Measurements from ENCODE around the gene DCN. TPM values are rescaled to one million over a fixed set of nuclear protein-coding genes. Genes with fewer than 3 reads are reported as not detected.

Gene DCN
- total RNA-seq, 1 donor from 2014 or later: 41.6 TPM

DNA sequence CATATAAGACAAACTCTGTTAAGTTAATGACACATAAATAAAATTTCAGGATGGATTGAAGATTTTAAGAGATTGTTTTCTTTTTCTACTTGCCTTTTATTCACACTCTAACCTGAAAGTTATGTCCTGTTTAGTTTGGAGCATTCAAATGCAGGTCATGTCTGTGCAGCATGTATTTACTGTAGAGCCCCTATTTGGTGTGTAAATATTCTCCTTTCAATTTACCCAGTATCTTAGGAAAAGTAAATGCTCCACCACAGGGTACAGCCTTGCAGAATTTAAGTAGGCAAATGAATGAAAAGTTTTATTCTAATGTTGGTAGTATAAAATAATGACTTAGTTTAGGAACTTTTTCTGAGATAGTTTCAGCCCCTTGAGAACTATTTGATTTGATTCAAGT lies 6.2 kb upstream of the DCN start:
- DNase-seq (ENCODE audit: low spot score in 2 of 2): no peak
- FAIRE-seq: no peak

DNA sequence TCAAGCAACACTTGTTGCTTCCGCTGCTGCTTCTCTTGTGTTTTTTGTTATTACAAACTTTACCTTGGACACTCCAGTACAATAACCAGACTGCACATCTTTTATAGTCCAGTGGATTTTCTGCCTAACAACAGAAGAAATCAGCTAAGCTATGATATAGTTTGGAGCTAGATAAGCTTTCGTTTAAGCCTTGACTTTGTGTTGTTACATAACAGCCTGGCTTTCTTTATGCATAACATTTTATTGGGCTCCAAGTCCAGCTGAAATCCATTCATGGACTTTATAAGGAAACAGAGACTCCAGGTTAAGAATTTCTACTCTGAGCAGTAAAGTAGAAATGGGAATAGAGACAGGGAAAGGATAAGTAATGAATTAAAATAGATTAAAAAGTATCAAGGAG lies 3.5 kb upstream of the DCN start:
- DNase-seq (ENCODE audit: low spot score in 2 of 2) (no peak), FAIRE-seq (no peak)

DNA sequence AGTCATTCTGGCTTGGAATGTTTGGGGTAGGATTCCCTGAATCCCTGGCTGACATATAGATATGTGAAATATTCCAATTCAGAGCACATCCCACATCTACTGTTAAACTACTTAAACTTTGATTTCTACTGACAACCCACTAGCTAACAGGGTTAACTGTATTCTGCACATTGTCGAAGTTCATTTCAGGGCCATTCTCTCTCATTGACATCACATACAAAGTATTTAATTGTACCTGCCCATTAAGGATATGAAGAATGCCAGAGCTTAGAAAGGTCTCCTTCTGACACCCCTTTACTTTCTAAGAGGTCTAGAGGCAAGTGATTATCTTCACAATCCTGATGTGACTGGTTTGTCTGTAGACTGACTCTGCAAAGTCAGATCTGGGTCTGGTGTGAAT lies 2.8 kb upstream of the DCN start:
- DNase-seq (ENCODE audit: low spot score in 2 of 2) (no peak), FAIRE-seq (no peak)

DNA sequence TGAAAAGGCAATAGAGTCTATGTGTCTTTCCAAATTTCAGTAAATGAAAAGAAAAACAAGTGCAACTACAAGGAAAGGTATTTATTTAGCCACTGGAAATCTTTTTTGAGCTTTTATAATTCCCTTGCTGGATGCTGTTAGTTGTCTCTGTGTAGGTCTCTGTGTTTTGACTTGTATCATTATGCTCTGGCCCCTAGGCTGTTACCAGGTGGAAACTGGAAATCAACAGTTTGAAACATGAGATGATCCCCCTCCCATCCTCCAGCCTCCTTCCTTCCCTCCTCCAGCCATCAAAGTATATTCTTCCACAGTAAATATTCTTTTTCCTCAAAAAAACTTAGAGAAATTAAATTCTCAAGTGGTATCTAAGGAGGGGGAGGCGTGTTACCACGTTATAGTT lies 934 bp upstream of the DCN start:
- FAIRE-seq: no peak
- DNase-seq (ENCODE audit: low spot score in 2 of 2): no peak

DNA sequence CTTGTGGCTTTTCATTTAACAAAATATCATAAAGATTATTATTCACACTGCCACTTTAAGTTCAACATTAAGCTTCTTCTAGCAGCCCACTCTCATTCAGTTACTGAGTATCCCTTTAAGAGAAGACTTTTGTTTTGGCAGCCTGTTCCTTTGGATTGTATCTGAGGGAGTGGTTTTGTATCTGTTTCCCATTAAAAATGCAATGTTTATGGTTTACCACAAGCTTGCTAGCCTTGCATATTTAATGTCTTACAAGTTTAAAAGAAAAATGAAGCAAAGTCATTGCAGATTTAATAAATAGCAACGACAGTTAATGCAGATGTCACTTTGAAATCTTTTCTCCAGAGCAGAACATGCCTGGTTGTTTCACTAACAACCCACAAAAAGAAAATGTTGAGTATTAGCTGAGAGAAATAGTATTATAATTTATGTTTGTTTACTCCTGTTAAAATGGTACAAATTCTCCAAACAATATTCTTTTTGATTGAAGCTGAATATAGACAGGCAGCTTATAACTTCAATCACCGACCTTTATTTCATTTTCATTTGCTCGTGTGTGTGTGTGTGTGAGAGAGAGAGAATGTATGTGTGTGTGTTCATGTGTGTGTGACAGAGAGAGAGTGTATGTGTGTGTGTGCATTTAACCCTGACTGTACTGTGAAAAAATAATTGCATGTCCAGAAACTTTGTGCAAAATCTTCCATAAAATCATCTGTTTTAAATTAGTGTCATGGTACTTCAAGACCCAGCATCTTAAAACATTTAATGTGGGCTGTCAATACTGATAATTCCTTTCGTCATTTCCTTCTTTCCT lies 1.8 kb downstream of the DCN start:
- DNase-seq (ENCODE audit: low spot score in 2 of 2) (no peak), FAIRE-seq (no peak)

DNA sequence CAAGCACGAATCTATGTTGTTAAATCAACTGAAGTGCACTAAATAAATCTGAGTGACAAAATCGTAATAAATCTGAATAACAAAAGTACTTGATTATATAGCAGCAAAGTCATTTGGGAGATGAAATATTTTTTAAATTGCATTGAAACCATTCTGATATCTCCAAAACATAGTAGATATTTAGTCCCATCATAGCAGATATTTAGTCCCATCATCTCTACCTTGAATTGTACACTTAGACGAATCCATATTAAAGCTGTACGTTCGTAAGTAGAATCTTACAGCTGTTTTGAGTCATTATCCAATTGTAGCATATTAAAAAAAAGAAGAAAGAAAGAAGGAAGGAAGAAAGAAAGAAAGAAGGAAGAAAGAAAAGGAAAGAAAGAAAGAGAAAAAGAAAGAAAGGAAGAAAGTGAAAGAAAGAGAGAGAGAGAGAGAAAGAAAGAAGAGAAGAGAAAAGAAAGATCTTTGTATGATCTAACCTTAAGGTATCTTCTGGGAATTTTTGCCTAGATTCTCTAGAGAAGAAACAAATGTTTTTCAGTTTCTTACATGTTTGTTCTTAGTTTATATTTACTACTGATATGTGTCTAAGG lies 2.6 kb downstream of the DCN start:
- no peak for DNase-seq (ENCODE audit: low spot score in 2 of 2)
- no peak for FAIRE-seq

DNA sequence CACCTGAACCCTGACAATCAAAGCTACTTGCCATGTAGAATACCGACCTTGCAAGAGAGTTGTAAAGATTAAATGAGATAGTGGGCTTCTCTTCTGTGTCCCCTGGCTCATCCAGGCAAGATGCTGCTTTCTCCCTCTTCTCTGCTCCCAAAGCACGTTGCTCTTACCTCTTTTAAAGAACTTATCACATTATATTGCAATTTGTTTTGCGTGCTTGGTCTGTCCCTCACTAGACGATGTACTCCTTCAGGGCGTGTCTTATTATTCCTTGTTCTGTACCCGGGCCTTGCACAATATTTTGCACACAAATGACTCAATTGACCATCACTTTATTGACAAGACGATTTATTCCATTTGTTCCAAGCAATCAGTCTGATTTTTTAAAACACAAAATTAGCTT lies 3.3 kb downstream of the DCN start:
- DNase-seq (ENCODE audit: low spot score in 2 of 2) (no peak), FAIRE-seq (no peak)

DNA sequence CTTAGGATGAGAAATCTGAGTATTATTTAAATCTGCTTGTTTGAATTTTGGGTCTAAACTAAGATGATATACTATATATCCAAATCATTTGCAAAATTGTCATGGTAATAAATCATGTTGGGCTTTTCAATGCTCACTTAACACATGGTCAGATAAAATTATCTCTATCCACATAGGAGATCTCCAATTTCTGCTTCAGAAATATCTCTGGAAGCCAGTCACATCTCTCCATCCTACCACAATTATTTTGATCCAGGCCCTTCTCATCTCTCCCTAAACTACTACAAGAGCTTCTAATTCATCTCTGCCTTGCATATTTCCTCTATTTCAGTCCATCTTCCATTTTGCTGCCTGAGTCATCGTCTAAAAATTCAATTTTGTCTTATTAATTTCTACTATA lies 3.8 kb downstream of the DCN start:
- FAIRE-seq (no peak), DNase-seq (ENCODE audit: low spot score in 2 of 2) (no peak)

DNA sequence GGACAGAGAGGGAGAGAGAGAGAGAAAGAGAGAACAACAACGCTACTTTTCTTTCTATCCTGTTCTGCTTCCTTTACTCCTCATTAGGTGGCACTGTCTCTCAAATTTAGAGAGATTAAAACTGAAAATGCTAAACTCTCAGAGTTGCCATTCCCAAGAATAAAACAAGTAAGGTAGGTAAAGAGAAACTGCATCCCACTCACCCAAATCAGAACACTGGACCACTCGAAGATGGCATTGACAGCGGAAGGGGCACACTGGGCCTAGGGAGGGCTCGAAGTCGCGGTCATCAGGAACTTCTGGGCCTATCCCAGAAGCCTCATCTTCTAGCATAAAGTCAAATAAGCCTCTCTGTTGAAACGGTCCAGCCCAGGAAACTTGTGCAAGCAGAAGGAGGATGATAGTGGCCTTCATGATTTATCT lies 4.5 kb downstream of the DCN start:
- FAIRE-seq (no peak), DNase-seq (ENCODE audit: low spot score in 2 of 2) (no peak)

DNA sequence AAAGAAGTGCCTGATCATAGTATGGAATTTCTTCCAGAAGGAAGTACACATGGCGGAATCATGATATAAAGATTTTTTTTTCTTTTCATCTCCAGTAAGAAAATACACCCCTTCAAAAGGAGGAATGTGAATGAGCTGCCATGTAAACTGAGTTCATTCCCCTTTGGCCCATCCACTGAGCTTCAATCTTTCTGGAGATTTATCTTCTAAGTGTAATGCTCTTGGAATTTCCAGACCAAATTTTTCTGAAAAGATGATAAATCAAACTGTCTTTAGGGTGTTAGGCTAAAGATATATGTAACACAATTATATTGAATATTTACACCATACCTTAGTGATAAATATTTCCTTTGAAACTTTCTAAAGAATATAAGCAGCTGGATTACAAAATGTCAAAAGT lies 5.2 kb downstream of the DCN start:
- FAIRE-seq (no peak), DNase-seq (ENCODE audit: low spot score in 2 of 2) (no peak)

DNA sequence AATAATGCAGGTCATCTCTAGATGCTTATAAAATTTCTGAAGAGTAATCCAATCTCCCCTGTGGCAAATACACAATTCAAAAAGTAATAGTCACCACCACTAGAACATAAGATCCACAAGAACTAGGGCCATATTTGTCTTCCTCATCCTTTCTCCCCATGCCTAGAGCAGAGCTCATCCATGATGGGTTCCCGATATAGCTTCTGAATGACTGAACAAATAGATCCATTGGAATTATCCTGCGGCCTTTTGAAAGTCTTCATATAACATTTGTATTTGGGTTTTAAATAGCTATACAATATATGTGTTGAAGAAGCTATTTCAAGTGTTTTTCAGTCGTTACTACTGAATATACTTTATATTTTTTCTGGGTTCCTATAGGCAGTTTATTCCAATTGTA lies 5.7 kb downstream of the DCN start:
- DNase-seq (ENCODE audit: low spot score in 2 of 2): no peak
- FAIRE-seq: no peak

DNA sequence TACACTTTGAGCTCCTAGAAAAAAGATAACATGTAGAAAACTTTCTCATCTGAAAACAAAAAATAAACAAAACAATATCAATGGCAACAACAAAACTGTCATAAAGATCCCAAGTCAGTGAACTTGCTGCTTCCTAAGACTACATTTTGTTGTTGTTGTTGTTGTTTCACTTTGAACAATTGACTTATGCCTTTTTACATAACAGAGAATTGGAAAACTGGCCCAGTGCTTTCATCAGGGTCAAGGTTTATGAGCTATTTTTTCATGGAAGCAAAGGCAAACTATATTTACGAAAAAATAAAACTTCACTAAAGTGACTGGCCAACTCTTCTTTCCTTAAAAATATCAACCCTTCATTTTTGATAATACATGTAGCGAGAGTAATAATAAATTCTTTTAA lies 6.3 kb downstream of the DCN start:
- DNase-seq (ENCODE audit: low spot score in 2 of 2) (no peak), FAIRE-seq (no peak)

DNA sequence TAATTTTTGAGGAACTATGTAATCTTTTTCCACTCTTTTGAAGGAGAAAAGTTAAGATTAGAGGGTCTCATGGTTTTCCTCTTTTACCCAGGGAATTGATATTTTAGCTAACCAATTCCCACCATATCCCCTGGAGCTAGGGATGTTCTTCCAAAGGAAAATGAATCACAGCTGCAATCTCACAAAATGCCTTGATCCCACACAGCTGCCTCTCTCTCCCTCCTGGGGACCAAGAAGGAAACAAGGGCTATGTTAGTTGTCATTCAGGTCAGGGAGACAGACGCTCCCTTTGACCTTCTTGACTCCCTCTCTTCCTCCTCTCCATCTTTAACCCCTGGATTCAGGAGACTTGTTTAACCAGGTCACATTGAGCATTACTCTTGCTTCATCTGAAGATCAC lies 9.5 kb downstream of the DCN start:
- FAIRE-seq (no peak), DNase-seq (ENCODE audit: low spot score in 2 of 2) (no peak)

DNA sequence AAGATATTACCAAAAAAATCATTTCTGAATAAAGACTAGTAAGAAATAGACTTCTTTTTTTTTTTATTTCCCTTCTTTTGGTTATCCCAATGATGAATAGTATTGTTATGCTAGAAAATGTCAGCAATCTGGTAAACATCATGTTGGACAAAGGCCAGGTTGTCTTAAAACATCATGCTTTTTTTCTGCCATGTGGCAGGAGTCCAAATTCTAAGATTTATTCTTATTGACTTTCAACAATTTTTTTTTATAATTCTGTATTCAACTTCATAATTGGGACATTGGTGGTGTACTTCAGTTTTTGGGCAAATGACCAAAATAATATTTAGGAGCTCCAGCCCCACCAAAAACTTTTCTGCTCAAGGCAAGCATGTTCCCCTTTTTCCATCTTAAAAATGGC lies 10.5 kb downstream of the DCN start:
- DNase-seq (ENCODE audit: low spot score in 2 of 2) (no peak), FAIRE-seq (no peak)

DNA sequence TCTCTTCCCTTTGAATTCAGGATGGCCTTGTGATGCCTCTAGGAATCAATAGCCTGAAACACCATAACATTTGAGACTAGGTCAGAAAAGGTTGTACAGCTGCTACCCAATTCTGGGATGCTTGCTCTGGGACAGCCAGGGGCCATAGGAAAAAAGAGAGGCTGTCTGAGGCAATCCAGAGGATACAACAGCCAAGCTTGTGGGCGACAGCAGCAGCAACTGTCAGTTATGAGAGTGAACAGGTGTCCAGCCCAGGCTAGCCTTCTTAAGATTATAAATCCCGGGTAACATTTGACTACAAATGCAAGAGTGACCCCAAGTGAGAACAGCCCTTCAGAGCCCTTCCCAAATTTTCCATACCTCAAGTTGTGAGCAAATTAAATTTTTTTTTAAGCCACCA lies 11.1 kb downstream of the DCN start:
- DNase-seq (ENCODE audit: low spot score in 2 of 2) (no peak), FAIRE-seq (no peak)

DNA sequence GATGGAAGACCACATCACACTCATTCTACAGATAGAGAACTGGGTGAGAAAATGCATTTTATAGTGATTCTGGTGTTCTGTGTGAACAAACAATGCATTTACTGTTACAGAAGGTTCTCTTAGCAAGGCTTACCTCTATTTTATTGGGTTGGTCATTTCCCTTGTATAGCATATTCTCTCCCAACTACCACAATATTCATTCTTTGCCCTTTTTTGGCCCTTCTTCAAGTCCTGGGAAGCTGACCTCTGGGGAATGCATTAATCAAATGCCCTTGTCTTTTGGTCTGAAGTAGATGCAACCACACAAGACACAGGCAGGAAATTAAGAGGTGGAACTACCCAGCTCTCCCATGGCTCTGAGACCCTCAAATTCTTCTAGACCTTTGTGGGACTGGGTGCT lies 19.5 kb downstream of the DCN start:
- FAIRE-seq (no peak), DNase-seq (ENCODE audit: low spot score in 2 of 2) (no peak)

DNA sequence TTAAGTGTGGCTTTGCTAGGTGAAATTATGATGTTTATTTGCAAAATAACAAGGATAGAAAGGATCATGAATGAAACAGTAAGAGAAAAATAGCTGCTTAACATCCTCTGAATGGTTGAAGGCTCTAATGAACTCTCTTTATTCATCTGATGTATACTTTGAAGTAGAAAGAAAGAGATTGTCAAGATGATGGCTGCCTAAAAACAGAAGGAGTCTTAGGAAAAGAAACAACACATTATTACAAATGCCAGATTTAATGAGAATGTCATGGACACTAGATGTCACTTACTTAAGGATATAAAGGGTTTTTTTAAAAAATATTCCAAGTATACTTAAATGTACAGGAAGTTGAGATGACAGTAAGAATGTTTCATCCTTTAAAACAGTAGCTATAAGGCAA lies 21.6 kb downstream of the DCN start:
- no peak for FAIRE-seq
- DNase-seq (ENCODE audit: low spot score in 2 of 2): no peak

DNA sequence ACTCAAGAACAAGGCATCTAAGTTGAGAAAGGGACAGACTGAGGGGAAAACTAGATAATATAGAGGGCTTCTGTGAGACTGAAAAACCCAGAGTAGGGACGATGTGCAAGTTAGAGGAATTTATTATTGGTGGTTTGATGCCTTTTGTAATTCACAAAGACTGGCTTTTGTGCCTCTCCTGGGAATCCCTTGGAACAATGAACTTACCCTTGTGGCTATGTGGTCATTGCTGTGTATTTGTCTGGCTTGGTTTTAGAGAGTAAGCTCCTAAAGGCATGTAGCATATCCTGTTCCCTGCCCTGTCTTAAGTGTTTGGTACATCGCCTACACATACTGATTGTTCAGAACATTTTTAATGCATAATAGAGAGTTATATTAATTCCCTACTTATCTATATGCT lies 26.6 kb downstream of the DCN start:
- FAIRE-seq (no peak), DNase-seq (ENCODE audit: low spot score in 2 of 2) (no peak)

DNA sequence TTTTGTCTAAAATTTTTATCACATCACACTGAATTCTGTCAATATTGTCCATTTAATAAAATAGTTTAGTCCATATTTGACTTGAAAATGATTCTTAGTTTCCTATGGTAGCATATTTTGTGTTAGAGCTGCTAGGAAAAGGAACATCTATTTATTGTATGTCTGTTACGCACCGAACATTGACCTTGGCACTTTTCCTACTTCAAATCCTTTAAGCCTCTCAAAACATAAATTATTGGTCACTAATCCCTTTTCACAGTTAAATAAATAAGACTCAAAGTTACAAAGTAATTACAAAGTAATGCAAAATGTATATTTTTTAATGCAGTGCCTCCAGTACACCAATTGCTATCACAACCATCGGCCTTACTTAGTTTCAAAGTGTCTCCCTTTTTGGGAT lies 28.5 kb downstream of the DCN start:
- DNase-seq (ENCODE audit: low spot score in 2 of 2) (no peak), FAIRE-seq (no peak)

DNA sequence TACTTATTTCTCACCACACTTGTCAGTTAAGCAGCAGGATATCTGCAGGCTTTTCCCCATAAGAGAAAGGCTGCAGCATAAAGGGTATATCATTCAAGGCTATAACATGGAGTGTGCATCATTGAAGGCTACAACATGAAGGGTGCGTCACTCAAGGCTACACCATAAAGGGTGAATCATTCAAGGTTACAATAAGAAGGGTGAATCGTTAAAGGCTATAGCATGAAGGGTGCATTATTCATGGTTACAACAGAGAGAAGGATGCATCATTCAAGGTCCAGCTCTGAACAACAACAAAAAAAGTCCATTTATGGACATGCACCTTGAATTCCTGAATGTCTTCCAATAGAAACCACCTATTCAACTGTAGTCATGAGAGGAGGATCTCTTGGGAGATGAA lies 38.6 kb downstream of the DCN start:
- FAIRE-seq (no peak), DNase-seq (ENCODE audit: low spot score in 2 of 2) (no peak)

DNA sequence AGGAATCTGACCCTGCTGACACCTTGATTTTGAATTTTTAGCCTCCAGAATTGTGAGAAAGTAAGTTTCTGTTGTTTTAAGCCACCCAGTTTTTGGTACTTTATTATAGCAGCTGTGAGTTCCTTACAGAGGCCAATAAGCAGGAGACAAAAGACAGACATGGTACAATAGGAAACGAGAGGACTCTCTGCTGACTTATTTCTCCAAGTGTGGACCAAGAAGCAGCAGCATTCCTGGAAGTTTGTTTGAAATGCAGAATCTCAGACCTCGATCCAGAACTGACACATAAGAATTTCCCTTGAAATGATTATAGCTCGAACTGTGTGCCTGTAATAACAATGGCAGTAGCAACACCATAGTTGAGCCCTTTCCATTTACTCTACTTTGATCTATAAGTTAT lies 39.4 kb downstream of the DCN start:
- FAIRE-seq (no peak), DNase-seq (ENCODE audit: low spot score in 2 of 2) (no peak)

DNA sequence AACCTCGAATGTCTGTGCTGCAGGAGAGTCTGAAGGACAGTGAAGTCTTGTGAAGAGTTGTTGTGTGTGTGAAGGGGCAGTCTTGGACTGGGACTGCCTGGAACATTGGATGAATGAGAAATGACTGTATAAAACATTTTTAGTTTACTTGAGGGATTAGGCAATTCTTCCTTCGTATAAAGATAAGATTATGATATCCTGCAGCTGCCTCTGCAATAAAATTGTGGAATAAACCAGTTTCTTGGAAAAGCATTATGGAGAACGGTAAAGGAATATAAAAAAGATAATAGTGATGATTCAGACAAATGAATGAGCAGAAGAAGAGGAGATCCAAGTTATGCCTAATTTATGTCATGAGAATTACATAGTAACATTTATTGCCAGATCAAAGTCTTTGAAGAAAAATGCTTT lies 40.4 kb downstream of the DCN start:
- DNase-seq (ENCODE audit: low spot score in 2 of 2): no peak
- no peak for FAIRE-seq
